Muscle layer of colon (tissue), 2 donors: ENCODE results near the gene FBXL20.
"Not testable (repeated sequence)": the region's sequence is repeated elsewhere in the genome, so short reads cannot be mapped to it uniquely, and the experiment has no call there.

ENCODE experiments used
- H3K27ac ChIP-seq: one replicate; pipeline ENCODE4 v1.7.0; 2013; ENCODE audit warnings: low read depth, mild to moderate bottlenecking, low read length, moderate library complexity
- H3K27me3 ChIP-seq, 2 donors: one replicate each; pipeline ENCODE4 v1.7.0; 2013; ENCODE audit warnings: low read length in 2 of 2, mild to moderate bottlenecking in 2 of 2; ENCODE audit not compliant: insufficient read depth in 2 of 2, control insufficient read depth in 1 of 2
- H3K36me3 ChIP-seq: one replicate; pipeline ENCODE4 v1.7.0; 2013; ENCODE audit warnings: mild to moderate bottlenecking, low read length; ENCODE audit not compliant: insufficient read depth
- H3K4me1 ChIP-seq: one replicate; pipeline ENCODE4 v1.7.0; 2013; ENCODE audit warnings: mild to moderate bottlenecking, low read length; ENCODE audit not compliant: insufficient read depth
- H3K4me3 ChIP-seq, 2 donors: one replicate each; pipeline ENCODE4 v1.7.0; 2013; ENCODE audit warnings: low read length in 2 of 2, low read depth in 1 of 2, mild to moderate bottlenecking in 1 of 2, moderate library complexity in 1 of 2
- H3K9ac ChIP-seq: one replicate; pipeline ENCODE4 v1.7.0; 2013; ENCODE audit warnings: low read length
- H3K9me3 ChIP-seq: one replicate; pipeline ENCODE4 v1.7.0; 2013; ENCODE audit warnings: mild to moderate bottlenecking, low read length
- donor health status: abdominal sarcoma.
- donor health status: Adenocarcinoma of cecum.

FBXL20 gene

DNA sequence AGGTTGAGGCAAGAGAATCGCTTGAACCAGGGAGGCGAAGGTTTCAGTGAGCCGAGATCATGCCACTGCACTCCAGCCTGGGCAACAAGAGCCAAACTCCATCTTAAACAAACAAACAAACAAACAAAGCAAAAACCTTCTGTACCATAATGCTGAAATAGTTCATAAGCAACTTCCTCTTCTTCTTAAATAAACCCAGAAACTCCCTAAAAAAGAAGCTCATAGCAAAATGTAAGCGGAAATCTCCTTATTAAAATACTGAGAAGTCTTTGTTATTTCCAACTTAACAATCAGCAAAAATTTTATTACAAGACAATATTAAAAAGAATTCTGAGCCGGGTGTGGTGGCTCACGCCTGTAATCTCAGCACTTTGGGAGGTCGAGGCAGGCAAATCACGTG, 82.8 kb downstream of the FBXL20 start:
- Histone ChIP-seq H3K36me3 (no peaks in the 10 kb centered on the region), H3K4me3 (no peak overlapping the region), H3K4me1 (no peaks in the 10 kb centered on the region), H3K27me3 (no peaks in the 10 kb centered on the region), H3K9me3 (no peaks in the 10 kb centered on the region), H3K27ac (no peak overlapping the region), H3K9ac (no peak overlapping the region)

DNA sequence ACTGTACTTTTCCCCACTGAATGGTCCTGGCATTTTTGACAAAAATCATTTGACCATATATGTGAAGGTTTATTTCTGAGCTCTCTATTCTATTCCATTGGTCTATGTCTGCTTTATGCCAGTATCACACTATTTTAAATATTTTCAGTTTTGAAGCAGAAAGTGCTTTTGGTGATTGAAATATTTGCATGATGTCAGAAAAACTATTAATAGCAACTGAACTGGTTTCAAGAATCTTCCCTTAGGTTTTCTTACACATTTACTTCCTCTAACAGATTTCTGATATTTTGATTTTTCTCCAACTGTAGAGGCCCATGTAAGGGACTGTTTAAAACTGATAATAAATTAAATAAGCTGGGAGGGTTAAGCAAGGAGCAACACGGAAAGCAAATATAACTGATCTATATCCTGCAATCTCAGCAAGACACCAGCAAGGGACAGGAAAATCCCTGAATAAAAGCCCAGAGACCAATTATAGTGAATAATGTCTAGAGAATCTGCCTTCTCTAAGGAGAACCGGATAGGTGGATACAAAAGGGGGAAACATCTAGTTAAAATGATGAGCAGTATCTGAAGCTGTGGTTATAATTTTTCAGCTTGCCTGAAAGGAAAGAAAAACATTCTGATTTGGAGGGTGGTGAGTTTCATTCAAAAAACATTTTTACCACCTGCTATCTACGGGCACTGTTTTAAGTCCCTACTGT, 94.8 kb downstream of the FBXL20 start:
- no peak overlapping the region for H3K4me3 ChIP-seq
- no peak overlapping the region for H3K9ac ChIP-seq
- no peaks in the 10 kb centered on the region for H3K36me3 ChIP-seq
- no peaks in the 10 kb centered on the region for H3K27me3 ChIP-seq
- peaks cover 7% of the 10 kb centered on the region for H3K4me1 ChIP-seq
- no peak overlapping the region for H3K27ac ChIP-seq
- H3K9me3 ChIP-seq = no peaks in the 10 kb centered on the region

DNA sequence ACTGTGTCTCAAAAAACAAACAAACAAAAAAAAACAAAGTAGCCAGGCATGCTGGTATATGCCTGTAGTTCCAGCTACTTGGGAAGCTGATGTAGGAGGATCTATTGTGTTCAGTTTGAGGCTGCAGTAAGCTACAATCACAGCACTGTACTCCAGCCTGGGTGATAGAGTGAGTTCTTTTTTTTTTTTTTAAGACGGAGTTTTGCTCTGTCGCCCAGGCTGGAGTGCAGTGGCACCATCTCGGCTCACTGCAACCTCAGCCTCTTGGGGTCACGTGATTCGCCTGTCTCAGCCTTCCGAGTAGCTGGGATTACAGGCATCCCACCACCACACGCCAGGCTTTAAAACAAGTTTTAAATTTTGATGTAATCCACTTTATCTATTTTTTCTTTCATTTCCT, 95.4 kb downstream of the FBXL20 start:
- no peaks in the 10 kb centered on the region for H3K36me3 ChIP-seq
- no peak overlapping the region for H3K4me3 ChIP-seq
- peaks cover 7% of the 10 kb centered on the region for H3K4me1 ChIP-seq
- H3K27me3 ChIP-seq = no peaks in the 10 kb centered on the region
- no peak overlapping the region for H3K9ac ChIP-seq
- no peak overlapping the region for H3K27ac ChIP-seq
- no peaks in the 10 kb centered on the region for H3K9me3 ChIP-seq

DNA sequence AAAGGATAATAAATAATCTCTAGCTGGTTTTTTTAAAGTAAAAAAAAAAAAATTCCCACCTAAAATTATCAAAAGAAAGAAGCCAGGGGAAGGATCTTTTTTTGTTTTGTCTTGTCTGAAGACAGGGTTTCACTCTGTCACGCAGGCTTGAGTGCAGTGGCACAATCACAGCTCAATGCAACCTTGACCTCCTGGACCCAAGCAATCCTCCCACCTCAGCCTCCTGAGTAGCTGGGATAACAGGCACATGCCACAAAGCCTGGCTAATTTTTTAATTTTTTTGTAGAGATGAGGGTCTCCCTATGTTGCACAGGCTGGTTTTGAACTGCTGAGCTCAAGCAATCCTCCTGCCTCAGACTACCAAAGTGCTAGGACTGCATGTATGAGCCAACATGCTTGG, 97.2 kb downstream of the FBXL20 start:
- H3K27ac ChIP-seq = no peak overlapping the region
- no peak overlapping the region for H3K4me3 ChIP-seq
- no peaks in the 10 kb centered on the region for H3K9me3 ChIP-seq
- no peaks in the 10 kb centered on the region for H3K36me3 ChIP-seq
- H3K9ac ChIP-seq = no peak overlapping the region
- no peaks in the 10 kb centered on the region for H3K27me3 ChIP-seq
- peaks cover 7% of the 10 kb centered on the region for H3K4me1 ChIP-seq

DNA sequence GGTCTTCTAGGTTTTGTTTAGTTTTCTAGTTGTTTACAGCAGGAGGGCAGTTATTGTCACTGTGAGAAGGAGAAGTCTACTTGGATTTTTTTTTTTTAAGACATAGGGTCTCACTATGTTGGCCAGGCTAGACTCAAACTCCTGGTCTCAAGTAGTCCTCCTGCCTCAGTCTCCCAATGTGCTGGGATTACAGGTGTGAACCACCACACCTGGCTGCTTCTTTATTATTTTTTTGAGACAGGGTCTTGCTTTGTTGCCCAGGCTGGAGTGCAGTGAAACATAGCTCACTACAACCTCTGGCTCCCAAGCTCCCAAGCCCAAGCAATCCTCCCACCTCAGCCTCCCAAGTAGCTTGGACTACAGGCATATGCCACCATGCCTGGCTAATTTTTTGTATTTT, 107.4 kb downstream of the FBXL20 start:
- no peaks in the 10 kb centered on the region for H3K4me1 ChIP-seq
- H3K27ac ChIP-seq = no peak overlapping the region
- H3K27me3 ChIP-seq = no peaks in the 10 kb centered on the region
- H3K36me3 ChIP-seq = peaks cover 9% of the 10 kb centered on the region
- no peaks in the 10 kb centered on the region for H3K9me3 ChIP-seq
- H3K4me3 ChIP-seq = no peak overlapping the region
- H3K9ac ChIP-seq = no peak overlapping the region

DNA sequence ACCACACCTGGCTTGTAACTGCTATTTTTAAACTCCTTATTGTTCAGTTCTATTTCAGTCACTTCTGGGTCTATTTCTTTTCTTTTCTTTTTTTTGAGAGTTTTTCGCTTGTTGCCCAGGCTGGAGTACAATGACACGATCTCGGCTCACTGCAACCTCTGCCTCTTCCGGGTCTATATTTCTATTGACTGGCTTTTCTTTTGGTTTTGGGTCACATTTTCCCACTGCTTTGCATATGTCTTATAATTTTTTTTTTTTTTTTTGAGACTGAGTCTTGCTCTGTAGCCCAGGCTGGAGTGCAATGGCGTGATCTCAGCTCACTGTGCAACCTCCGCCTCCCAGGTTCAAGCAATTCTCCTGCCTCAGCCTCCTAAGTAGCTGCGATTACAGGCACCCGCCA, 108.9 kb downstream of the FBXL20 start:
- H3K9ac ChIP-seq, H3K4me1 ChIP-seq, H3K4me3 ChIP-seq, H3K27me3 ChIP-seq, H3K9me3 ChIP-seq, H3K27ac ChIP-seq, H3K36me3 ChIP-seq: not testable (repeated sequence)

DNA sequence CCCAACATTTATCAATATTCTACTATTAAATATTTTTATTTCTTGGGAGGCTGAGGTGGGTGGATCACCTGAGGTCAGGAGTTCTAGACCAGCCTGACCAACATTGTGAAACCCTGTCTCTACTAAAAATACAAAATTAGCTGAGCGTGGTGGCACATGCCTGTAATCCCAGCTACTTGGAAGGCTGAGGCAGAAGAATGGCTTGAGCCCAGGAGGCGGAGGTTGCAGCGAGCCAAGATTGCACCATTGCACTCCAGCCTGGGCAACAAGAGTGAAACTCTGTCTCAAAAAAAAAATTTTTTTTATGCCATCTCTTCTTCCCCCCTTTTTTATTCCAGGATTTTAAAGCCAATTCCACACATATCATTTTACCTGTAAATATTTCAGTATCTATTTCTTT, 114.9 kb downstream of the FBXL20 start:
- H3K36me3 ChIP-seq, H3K9ac ChIP-seq, H3K9me3 ChIP-seq, H3K27me3 ChIP-seq, H3K4me1 ChIP-seq, H3K4me3 ChIP-seq, H3K27ac ChIP-seq: not testable (repeated sequence)

DNA sequence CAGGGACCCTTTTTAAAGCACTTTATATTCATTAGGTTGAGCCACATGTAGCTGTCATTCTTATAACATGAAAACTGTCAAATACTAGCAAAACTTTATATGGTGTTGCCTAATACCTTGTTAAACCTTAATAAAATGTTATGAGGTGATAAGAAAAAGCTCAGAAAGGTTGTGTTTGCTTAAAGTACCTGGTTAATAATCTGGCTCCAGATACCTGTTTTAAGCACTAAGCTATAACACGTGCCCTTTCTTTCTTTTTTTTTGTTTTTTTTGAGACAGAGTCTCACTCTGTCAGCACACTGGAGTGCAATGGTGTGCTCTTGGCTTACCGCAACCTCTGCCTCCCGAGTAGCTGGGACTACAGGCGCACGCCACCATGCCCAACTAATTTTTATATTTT, 116.7 kb downstream of the FBXL20 start:
- Histone ChIP-seq H3K9ac (no peak overlapping the region), H3K4me1 (no peaks in the 10 kb centered on the region), H3K36me3 (no peaks in the 10 kb centered on the region), H3K27ac (no peak overlapping the region), H3K9me3 (no peaks in the 10 kb centered on the region), H3K27me3 (no peaks in the 10 kb centered on the region), H3K4me3 (no peak overlapping the region)

DNA sequence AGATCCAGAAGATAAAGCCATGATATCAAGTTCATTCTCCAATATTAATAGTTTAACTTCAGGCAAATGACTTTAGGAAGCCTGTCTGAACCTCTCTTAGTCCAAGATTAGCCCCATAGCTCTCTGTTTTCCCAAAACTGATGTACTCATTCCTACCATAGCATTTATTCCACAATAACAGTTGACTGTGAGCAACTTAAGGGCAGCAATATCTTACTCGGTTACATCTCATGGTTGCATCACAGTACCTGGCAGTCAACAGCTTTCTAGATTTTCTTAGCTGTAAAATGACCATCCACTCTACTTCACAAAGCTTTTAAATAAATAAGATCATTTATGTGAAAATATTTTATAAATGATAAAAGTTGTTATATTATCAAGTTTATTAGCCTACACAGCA, 117.5 kb downstream of the FBXL20 start:
- H3K36me3 ChIP-seq = no peaks in the 10 kb centered on the region
- no peak overlapping the region for H3K27ac ChIP-seq
- H3K9me3 ChIP-seq = no peaks in the 10 kb centered on the region
- no peak overlapping the region for H3K4me3 ChIP-seq
- H3K4me1 ChIP-seq = no peaks in the 10 kb centered on the region
- no peak overlapping the region for H3K9ac ChIP-seq
- H3K27me3 ChIP-seq = no peaks in the 10 kb centered on the region

DNA sequence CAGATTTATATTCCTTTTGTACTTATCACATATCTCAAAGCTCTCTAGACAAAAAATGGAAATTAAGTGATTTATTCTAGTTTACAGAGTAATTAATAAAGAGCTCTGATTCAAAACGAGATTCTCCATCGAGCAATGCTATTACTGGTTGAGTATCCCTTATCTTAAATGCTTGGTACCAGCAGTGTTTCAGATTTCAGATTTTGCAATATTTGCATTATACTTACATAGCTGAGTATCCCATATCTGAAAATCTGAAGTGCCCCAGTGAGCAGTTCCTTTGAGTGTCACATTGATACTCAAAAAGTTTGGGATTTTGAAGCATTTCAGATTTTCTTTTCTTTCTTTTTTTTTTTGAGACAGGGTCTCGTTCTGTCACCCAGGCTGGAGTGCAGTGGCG, 118.3 kb downstream of the FBXL20 start:
- H3K27me3 ChIP-seq = no peaks in the 10 kb centered on the region
- no peak overlapping the region for H3K27ac ChIP-seq
- H3K9ac ChIP-seq = no peak overlapping the region
- H3K4me3 ChIP-seq = no peak overlapping the region
- no peaks in the 10 kb centered on the region for H3K36me3 ChIP-seq
- no peaks in the 10 kb centered on the region for H3K4me1 ChIP-seq
- no peaks in the 10 kb centered on the region for H3K9me3 ChIP-seq

DNA sequence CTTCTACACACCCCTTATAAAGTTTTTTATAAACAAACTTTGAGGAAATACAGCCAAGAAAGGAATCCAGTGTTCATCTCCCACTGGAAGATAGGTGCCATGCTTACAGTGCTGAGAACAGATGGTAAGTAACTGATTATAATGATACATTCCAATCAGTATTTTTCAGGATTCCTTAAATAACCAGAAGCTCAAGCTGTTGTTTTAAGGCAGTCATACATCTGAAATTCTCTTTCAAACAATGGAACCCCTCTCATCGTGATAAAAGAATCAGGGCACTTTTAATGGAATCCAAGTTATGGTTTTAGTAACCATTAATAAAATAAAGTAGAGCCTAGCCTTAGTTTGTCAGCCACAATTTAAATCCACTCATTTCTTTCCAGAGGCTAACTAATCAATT, 119.6 kb downstream of the FBXL20 start:
- no peak overlapping the region for H3K9ac ChIP-seq
- no peaks in the 10 kb centered on the region for H3K9me3 ChIP-seq
- no peak overlapping the region for H3K27ac ChIP-seq
- H3K36me3 ChIP-seq = peaks cover 5% of the 10 kb centered on the region
- H3K27me3 ChIP-seq = no peaks in the 10 kb centered on the region
- no peak overlapping the region for H3K4me3 ChIP-seq
- H3K4me1 ChIP-seq = no peaks in the 10 kb centered on the region

DNA sequence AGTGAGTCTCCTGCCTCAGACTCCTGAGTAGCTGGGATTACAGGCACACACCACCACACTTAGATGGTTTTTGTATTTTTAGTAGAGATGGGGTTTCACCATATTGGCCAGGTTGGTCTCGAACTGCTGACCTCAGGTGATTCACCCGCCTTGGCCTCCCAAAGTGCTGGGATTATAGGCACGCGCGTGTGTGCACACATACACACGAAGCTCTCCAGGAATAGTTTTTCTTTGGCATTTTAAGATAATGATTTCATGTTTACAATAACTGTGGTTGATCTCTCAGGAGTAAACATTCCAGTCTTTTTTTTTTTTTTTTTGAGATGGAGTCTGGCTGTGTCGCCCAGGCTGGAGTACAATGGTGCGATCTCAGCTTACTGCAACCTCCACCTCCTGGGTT, 123.2 kb downstream of the FBXL20 start:
- not testable (repeated sequence) for H3K4me3 ChIP-seq, H3K9me3 ChIP-seq, H3K27ac ChIP-seq, H3K4me1 ChIP-seq, H3K9ac ChIP-seq, H3K27me3 ChIP-seq
- peaks cover 25% of the 10 kb centered on the region for H3K36me3 ChIP-seq
